SK-N-SH treated with all-trans-retinoic acid at 6 μM for 48 hours (cell line): ENCODE data around the gene IL23R.

Source experiments
- ATAC-seq: fragments of 200-7000 bp; cut with Tn5 transposase; 3 replicates; pipeline ENCODE4 v1.9.1; 2020; ENCODE audit warnings: mild to moderate bottlenecking, moderate library complexity
- ARNTL ChIP-seq: fragments of 450-650 bp; formaldehyde crosslinking; IDR thresholded peaks from 2 replicates; pipeline ENCODE4 v1.5.0; 2020; ENCODE audit warnings: low read depth, mild to moderate bottlenecking, moderate library complexity, borderline replicate concordance
- BACH2 ChIP-seq: fragments of 250-450 bp; sonication (Bioruptor Pico); IDR thresholded peaks from 2 replicates; pipeline ENCODE4 v1.9.0; 2021; ENCODE audit warnings: mild to moderate bottlenecking, borderline replicate concordance
- CREB5 ChIP-seq: fragments of 250-450 bp; sonication (Bioruptor Pico); IDR thresholded peaks from 2 replicates; pipeline ENCODE4 v1.5.1; 2020; ENCODE audit warnings: low read depth, mild to moderate bottlenecking, moderate library complexity
- CSDC2 ChIP-seq: fragments of 250-450 bp; sonication (Bioruptor Pico); IDR thresholded peaks from 2 replicates; pipeline ENCODE4 v1.5.0; 2020; ENCODE audit warnings: mild to moderate bottlenecking, moderate library complexity
- CSRNP3 ChIP-seq: fragments of 250-450 bp; sonication (Bioruptor Pico); IDR thresholded peaks from 2 replicates; pipeline ENCODE4 v1.5.1; 2021; ENCODE audit warnings: mild to moderate bottlenecking, moderate library complexity
- ESRRG ChIP-seq: fragments of 250-450 bp; sonication (Bioruptor Pico); IDR thresholded peaks from 2 replicates; pipeline ENCODE4 v1.6.1; 2021; ENCODE audit warnings: mild to moderate bottlenecking
- GLIS3 ChIP-seq: fragments of 250-450 bp; sonication (Bioruptor Pico); IDR thresholded peaks from 2 replicates; pipeline ENCODE4 v1.5.0; 2020; ENCODE audit warnings: mild to moderate bottlenecking, moderate library complexity
- ISL1 ChIP-seq: fragments of 250-450 bp; sonication (Bioruptor Pico); IDR thresholded peaks from 2 replicates; pipeline ENCODE4 v2.1.2; 2022; ENCODE audit warnings: mild to moderate bottlenecking, moderate library complexity
- OSR1 ChIP-seq: fragments of 250-450 bp; sonication (Bioruptor Pico); IDR thresholded peaks from 2 replicates; pipeline ENCODE4 v1.8.0; 2022; ENCODE audit warnings: moderate library complexity, mild to moderate bottlenecking, inconsistent platforms
- PATZ1 ChIP-seq: fragments of 250-450 bp; sonication (Bioruptor Pico); IDR thresholded peaks from 2 replicates; pipeline ENCODE4 v1.8.0; 2020; ENCODE audit warnings: mild to moderate bottlenecking, moderate library complexity, borderline replicate concordance
- POU6F1 ChIP-seq: fragments of 250-450 bp; sonication (Bioruptor Pico); IDR thresholded peaks from 2 replicates; pipeline ENCODE4 v1.8.0; 2021; ENCODE audit warnings: low read depth, mild to moderate bottlenecking, moderate library complexity, borderline replicate concordance
- RARB ChIP-seq: fragments of 250-450 bp; sonication (Bioruptor Pico); IDR thresholded peaks from 2 replicates; pipeline ENCODE4 v1.8.0; 2021; ENCODE audit warnings: mild to moderate bottlenecking, moderate library complexity
- TCF4 ChIP-seq: fragments of 250-450 bp; sonication (Bioruptor Pico); IDR thresholded peaks from 2 replicates; pipeline ENCODE4 v1.8.0; 2021; ENCODE audit warnings: mild to moderate bottlenecking, moderate library complexity, borderline replicate concordance
- TSHZ2 ChIP-seq: fragments of 250-450 bp; sonication (Bioruptor Pico); IDR thresholded peaks from 2 replicates; pipeline ENCODE4 v1.5.0; 2020; ENCODE audit warnings: mild to moderate bottlenecking, moderate library complexity
- ZC3H10 ChIP-seq: fragments of 250-450 bp; sonication (Bioruptor Pico); IDR thresholded peaks from 2 replicates; pipeline ENCODE4 v1.5.1; 2021; ENCODE audit warnings: mild to moderate bottlenecking, moderate library complexity
- ZFP3 ChIP-seq: fragments of 250-450 bp; sonication (Bioruptor Pico); IDR thresholded peaks from 2 replicates; pipeline ENCODE4 v1.5.0; 2020; ENCODE audit warnings: mild to moderate bottlenecking, moderate library complexity
- ZFP30 ChIP-seq: fragments of 450-650 bp; formaldehyde crosslinking; IDR thresholded peaks from 2 replicates; pipeline ENCODE4 v1.5.0; 2022; ENCODE audit warnings: mild to moderate bottlenecking, moderate library complexity
- ZNF565 ChIP-seq: fragments of 450-650 bp; formaldehyde crosslinking; conservative IDR thresholded peaks from 2 replicates; pipeline ENCODE4 v1.5.0; 2020; ENCODE audit warnings: low read depth, mild to moderate bottlenecking, moderate library complexity
- ZNF70 ChIP-seq: fragments of 450-650 bp; formaldehyde crosslinking; IDR thresholded peaks from 2 replicates; pipeline ENCODE4 v1.5.0; 2020; ENCODE audit warnings: mild to moderate bottlenecking, moderate library complexity

The IL23R gene

GRCh38 chr1:67169496-67169895 lies 3.2 kb downstream of the IL23R start:
- ATAC-seq, result no peak

GRCh38 chr1:67169932-67170331 lies 3.7 kb downstream of the IL23R start:
- no peak for TF ChIP-seq BACH2 (CRISPR knock-in tag)
- TF ChIP-seq ZC3H10, result no peak
- TF ChIP-seq RARB (CRISPR knock-in tag), result no peak
- no peak for TF ChIP-seq OSR1 (CRISPR knock-in tag)
- TF ChIP-seq CSRNP3 (CRISPR knock-in tag), result no peak
- TF ChIP-seq ZFP30, result no peak
- no peak for TF ChIP-seq TSHZ2 (CRISPR knock-in tag)
- TF ChIP-seq CREB5 (CRISPR knock-in tag), result no peak
- TF ChIP-seq PATZ1, result no peak
- ATAC-seq, result no peak

More at GRCh38 chr1:67169496-67169895, 3.2 kb downstream of the IL23R start:
- no peak for TF ChIP-seq GLIS3 (CRISPR knock-in tag)
- TF ChIP-seq CREB5 (CRISPR knock-in tag), result no peak
- no peak for TF ChIP-seq TSHZ2 (CRISPR knock-in tag)
- TF ChIP-seq ARNTL (CRISPR knock-in tag), result no peak
- TF ChIP-seq POU6F1, result no peak
- no peak for TF ChIP-seq ZNF70 (CRISPR knock-in tag)
- TF ChIP-seq RARB (CRISPR knock-in tag), result no peak
- no peak for TF ChIP-seq ZFP3 (CRISPR knock-in tag)
- no peak for TF ChIP-seq ESRRG (CRISPR knock-in tag)
- TF ChIP-seq TCF4, result no peak
- no peak for TF ChIP-seq CSDC2 (CRISPR knock-in tag)
- TF ChIP-seq CSRNP3 (CRISPR knock-in tag), result no peak
- TF ChIP-seq ISL1, result no peak
- TF ChIP-seq OSR1 (CRISPR knock-in tag), result no peak
- TF ChIP-seq ZNF565 (CRISPR knock-in tag), result no peak
